Activated CD4-positive, alpha-beta T cell treated with anti-CD3 and anti-CD28 coated beads, Interleukin-2, amount 50 U/mL, for 48 hours (primary cell): Measurements from ENCODE around the gene CELF4.
A peak's percentile ranks its signal among the peaks of the same experiment; 100 is the strongest.

Experiments
- DNase-seq, 2 experiments: peaks; one replicate each; pipeline ENCODE4 v3.0.0-alpha.2; 2020

Gene CELF4

GRCh38 chr18:37545461-37546271, 19.9 kb downstream of the CELF4 start:
- DNase-seq = no peak

GRCh38 chr18:37544713-37545112, 20.9 kb downstream of the CELF4 start:
- DNase-seq = no peak

- no peak for DNase-seq
Measured at GRCh38 chr18:37544217-37544616, 21.4 kb downstream of the CELF4 start.

GRCh38 chr18:37543321-37543720, 22.3 kb downstream of the CELF4 start:
- no peak for DNase-seq

- no peak for DNase-seq
Measured at GRCh38 chr18:37541517-37541916, 24.1 kb downstream of the CELF4 start.

- no peak for DNase-seq
Measured at GRCh38 chr18:37540424-37541138, 25.0 kb downstream of the CELF4 start.

GRCh38 chr18:37539236-37539635, 26.4 kb downstream of the CELF4 start:
- no peak for DNase-seq

- no peak for DNase-seq
Measured at GRCh38 chr18:37538526-37539205, 26.9 kb downstream of the CELF4 start.

GRCh38 chr18:37537868-37538525, 27.6 kb downstream of the CELF4 start:
- peak; percentile 62 to 69 for DNase-seq

GRCh38 chr18:37536656-37537055, 28.9 kb downstream of the CELF4 start:
- no peak for DNase-seq

GRCh38 chr18:37535968-37536367, 29.6 kb downstream of the CELF4 start:
- DNase-seq = no peak

GRCh38 chr18:37534627-37535026, 31.0 kb downstream of the CELF4 start:
- no peak for DNase-seq

- no peak for DNase-seq
Measured at GRCh38 chr18:37533647-37534584, 31.7 kb downstream of the CELF4 start.

GRCh38 chr18:37532917-37533316, 32.7 kb downstream of the CELF4 start:
- DNase-seq = no peak

- no peak for DNase-seq
Measured at GRCh38 chr18:37529863-37530262, 35.7 kb downstream of the CELF4 start.

GRCh38 chr18:37529296-37529695, 36.3 kb downstream of the CELF4 start:
- DNase-seq = no peak

- no peak for DNase-seq
Measured at GRCh38 chr18:37527395-37527794, 38.2 kb downstream of the CELF4 start.

GRCh38 chr18:37525262-37525585, 40.4 kb downstream of the CELF4 start:
- DNase-seq = no peak

GRCh38 chr18:37524498-37525261, 40.9 kb downstream of the CELF4 start:
- no peak for DNase-seq

- DNase-seq = no peak
Measured at GRCh38 chr18:37524139-37524497, 41.5 kb downstream of the CELF4 start.
